Stimulated activated CD4-positive, alpha-beta T cell treated with anti-CD3 and anti-CD28 coated beads, TNF-alpha, amount 100 ng/mL, for 1 hour (primary cell): ENCODE data around the gene CYP1A2.

ENCODE experiments used
- DNase-seq, 3 donors: peaks; one replicate each; pipeline ENCODE4 v3.0.0-alpha.2; 2020; ENCODE audit warnings: low read depth in 3 of 3, low spot score in 1 of 3

CYP1A2 gene

DNA sequence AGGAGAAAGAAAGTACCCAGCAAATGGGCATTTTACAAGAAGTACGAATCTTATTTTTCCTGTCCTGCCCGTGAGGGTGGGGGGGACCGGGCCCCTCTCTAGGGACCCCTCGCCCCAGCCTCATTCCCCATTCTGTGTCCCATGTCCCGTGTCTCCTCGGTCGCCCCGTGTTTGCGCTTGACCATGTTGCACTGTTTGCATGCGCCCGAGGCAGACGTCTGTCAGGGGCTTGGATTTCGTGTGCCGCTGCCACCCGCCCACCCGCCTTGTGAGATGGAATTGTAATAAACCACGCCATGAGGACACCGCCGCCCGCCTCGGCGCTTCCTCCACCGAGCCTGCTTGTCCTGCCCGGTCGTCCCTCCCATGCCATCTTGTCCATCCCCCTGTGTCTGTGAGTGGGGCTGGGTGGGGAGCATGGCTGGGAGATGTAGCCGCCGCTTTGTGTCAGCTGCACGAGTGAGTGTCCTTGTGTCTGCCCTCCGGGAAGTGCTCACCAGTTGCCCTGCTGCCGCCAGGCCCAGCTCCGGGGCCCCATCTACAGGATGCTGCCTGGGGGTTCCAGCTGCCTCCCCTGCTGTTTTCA, 54.3 kb downstream of the CYP1A2 start:
- no peak for DNase-seq

GRCh38 chr15:74804935-74805334, 56.3 kb downstream of the CYP1A2 start:
- no peak for DNase-seq
